NCI-H1417 treated with DMSO at 0.1 percent for 48 hours (cell line): ENCODE data around the gene IGF2BP2.
"Not testable (repeated sequence)": the region's sequence is repeated elsewhere in the genome, so short reads cannot be mapped to it uniquely, and the experiment has no call there.

Experiments
- DNase-seq: peaks from one replicate; lab custom pipeline; 2025; lab: John Stamatoyannopoulos, UW

IGF2BP2 gene

DNA sequence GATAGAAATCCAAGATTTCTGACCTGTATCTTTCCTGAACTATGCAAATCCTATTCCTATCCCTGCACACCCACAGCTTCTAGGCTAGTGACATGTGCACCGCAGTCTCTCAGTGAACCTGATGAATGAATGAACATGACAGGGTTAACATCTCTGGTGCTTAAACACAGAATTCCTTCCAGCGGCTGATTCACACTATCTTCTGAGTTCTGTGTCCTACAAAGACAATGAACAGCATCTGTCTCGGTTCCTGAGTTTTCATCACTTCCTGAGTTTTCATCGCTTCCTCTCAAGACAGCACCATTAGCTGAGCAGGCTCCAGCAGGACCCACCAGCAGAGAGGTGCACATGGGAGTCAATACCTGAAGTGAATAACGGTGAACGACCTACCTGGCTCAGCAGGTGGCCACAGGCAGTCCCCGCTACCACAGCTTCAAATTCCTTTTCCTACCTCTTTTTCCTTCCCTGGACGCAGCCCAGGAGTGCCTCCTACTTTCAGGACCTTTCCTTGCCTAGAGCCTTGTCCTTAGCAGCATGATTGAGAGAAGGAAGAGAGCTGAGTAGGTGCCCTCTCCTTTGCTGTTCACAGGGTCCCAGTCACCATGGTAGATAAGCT, 113.5 kb downstream of the IGF2BP2 start:
- DNase-seq, result no peak

DNA sequence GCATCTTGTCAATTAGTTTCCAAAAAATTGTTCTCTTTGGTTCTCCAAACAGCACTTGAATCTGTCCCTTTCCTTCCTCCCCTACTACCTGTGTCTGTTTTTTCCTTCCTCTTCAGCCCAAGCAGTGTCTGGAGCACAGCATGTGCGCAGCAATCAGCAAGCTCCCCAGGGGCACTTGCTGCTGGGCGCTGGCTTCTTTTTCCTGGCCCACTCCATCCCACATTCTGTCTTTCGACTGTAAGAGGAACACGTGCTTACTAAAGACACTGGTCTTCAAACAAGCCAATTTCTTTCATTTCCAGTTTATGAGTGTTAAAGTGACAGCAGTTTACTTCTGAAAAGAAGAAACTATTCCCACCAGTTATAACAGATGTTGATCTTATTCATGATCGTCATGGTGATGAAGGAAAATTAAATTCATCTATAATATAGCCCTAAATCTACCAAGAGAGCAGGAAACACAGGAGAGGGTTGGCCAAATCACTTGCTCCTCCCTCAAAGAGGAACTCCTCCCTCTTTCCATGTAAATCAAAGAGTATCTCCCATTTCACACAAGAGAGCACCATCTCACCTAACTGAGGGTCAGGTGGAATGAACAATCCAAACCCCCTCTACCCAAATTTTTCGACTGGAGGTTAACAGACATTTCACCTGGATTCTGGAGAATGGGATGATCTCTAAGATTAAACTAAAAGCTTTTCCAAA, 115.4 kb downstream of the IGF2BP2 start:
- DNase-seq, result peak; percentile 45

DNA sequence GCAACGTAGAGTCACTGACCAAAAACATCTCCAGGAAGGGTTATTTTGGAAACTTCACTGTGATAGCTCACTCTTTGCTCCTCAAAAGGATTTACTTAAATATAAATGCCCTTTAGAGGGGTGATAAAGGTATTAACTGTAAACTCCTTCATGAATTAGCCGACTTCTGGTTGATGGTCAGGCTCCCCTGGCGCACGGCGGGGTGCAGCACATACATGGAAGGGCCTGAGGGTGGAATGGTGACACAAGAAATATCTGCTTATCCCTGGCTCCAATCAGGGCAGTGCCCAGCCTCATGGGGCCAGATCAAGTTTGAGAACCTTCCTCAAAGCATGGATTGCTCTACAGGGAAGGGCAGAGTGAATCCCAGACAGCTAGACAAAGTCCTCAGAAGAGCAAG, 116.5 kb downstream of the IGF2BP2 start:
- no peak for DNase-seq

- no peak for DNase-seq
Measured at GRCh38 chr3:185705498-185705897, 119.3 kb downstream of the IGF2BP2 start.

GRCh38 chr3:185702262-185703225, 122.3 kb downstream of the IGF2BP2 start:
- DNase-seq, result no peak

DNA sequence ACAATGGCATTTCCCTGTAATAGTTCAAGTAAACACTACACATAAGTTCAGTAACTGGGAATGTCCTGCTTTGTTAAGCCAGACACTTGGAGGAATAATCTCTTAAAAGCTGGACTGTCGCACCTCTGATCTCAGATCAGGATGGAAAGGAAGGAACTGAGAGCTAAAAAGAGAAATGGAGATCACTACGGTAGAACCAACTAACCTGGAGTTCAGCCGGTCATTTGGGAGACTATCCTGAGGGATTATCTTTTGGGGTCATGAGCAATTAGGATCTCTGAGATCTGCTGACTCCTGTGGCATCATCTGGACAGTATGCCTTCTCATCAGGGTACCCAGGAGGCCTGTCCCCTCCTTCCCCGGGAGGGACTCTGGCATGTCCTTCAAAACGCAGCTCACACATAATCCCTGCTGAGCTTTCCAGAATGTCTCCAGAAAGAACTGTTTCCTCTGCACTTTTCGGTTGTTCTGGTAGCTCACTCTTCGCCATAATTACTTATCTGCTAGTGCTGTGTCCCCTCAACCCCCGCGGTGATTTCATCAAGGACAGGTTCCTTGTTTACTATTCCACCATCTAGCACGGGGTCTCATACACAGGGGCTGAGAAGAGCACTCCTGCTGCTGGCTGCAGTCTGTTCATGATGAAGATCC, 123.1 kb downstream of the IGF2BP2 start:
- DNase-seq, result no peak

GRCh38 chr3:185699927-185700326, 124.9 kb downstream of the IGF2BP2 start:
- DNase-seq, result no peak

DNA sequence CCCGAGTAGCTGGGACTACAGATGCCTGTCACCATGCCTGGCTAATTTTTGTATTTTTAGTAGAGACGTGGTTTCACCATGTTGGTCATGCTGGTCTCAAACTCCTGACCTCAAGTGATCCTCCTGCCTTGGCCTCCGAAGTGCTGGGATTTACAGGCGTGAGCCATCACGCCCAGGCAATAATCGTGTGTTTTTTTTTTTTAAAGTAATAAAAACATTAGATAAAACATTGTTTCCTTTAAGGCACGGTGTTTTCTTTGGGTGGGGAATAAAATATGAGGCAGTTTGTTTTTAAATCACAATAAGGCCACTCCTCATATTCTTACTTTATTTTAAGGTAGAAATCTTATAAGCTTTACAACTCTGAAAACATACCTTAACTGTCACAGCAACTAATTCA, 127.6 kb downstream of the IGF2BP2 start:
- not testable (repeated sequence) for DNase-seq

- DNase-seq, result no peak
Measured at GRCh38 chr3:185696039-185696438, 128.8 kb downstream of the IGF2BP2 start.

DNA sequence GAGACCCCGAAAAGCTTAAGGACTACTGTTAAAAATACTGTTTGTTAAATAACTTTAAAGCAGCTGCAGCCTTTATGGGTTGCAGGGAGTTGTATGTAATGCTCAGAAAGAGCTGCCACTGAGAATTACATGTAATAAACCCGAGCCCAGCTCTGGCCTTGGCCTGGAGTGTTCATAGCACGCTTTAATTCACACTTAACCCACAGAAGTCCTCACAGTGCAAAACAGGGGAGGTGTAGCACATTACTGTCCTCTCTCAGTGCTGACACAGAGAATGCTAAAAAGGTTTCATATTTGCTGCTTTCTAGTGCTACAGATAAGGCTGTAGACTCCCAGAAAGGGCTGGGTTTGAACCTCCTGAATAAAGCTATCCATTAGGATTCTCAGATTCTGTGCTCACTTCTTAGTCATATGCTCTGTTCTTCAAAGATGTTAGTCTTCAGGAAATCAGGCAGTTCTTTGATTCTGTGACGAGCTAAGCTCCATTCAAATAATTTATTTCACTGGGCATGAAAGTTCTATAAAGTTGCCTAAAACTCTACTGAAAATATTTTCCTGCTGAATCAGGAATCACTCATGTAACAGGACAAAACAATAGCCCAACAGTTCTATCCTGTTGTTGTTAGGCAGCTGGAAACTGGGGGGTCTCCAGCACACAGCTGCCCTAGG, 130.7 kb downstream of the IGF2BP2 start:
- no peak for DNase-seq

DNA sequence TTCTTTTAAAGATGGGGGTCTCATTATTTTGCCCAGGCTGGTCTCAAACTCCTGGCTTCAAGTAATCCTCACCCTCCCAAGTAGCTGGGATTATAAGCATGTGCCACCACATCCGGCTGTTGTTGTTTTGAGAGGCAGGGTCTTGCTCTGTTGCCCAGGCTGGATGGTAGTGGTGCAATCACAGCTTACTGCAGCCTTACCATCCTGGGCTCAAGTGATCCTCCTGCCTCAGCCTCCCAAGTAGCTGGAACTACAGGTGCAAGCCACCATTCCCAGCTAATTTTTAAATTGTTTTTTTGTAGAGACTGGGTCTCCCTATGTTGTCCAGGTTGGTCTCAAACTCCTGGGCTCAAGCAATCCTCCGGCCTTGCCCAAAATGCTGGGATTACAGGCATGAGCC, 133.2 kb downstream of the IGF2BP2 start:
- DNase-seq, result no peak

- DNase-seq, result no peak
Measured at GRCh38 chr3:185687271-185687878, 137.5 kb downstream of the IGF2BP2 start.

- no peak for DNase-seq
Measured at GRCh38 chr3:185685231-185686035, 139.4 kb downstream of the IGF2BP2 start.

DNA sequence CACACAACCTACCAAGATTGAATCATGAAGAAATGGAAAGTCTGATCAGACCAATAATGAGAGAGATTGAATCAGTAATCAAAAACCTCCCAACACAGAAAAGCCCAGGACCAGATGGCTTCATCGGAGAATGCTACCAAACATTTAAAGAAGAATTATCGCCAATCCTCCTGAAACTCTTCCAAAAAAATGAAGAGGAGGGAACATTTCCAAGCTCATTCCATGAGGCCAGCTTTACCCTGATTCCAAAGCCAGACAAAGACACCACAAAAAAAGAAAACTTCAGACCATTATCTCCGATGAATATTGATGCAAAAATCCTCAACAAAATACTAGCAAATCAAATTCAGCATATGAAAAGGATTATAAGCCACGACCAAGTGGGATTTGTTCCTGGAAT, 144.6 kb downstream of the IGF2BP2 start:
- no peak for DNase-seq

DNA sequence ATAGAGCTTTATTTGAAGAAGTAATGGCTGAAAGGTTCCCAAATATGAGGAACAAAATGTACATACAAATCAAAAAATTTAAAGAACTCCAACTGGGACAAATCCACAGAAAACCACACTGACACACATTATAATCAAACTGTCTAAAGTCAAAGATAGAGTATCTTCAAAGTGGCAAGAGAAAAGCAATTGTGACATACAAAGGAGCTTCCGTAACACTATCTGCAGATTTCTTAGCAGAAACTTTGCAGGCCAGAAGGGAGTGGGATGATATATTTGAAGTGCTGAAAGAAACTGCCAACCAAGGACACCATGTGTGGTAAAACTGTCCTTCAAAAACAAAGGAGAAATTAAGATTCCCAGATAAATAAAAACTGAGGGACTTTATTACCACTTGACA, 146.8 kb downstream of the IGF2BP2 start:
- DNase-seq, result no peak

- no peak for DNase-seq
Measured at GRCh38 chr3:185677146-185677829, 147.6 kb downstream of the IGF2BP2 start.

- no peak for DNase-seq
Measured at GRCh38 chr3:185667574-185667973, 157.3 kb downstream of the IGF2BP2 start.

DNA sequence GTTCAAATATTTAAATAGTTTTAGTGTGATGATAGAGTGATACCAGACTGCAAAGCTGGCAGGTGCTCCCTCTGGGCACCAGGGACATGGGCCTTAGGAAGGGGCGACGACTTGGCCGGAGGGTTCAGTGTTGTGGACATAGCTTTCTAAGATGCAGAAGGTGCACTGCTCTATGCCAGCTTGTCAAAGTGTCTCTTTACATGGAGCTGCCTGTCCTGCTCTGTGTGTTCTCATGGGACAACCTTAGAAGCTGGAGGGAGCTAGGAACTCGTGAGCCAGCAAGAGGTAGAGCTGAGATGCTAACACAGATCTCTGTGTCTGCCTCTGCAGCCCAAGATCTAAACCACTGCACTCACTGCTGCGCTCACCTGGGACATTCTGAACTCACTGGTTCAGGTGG, 160.9 kb downstream of the IGF2BP2 start:
- DNase-seq, result no peak

- no peak for DNase-seq
Measured at GRCh38 chr3:185661772-185662171, 163.1 kb downstream of the IGF2BP2 start.

DNA sequence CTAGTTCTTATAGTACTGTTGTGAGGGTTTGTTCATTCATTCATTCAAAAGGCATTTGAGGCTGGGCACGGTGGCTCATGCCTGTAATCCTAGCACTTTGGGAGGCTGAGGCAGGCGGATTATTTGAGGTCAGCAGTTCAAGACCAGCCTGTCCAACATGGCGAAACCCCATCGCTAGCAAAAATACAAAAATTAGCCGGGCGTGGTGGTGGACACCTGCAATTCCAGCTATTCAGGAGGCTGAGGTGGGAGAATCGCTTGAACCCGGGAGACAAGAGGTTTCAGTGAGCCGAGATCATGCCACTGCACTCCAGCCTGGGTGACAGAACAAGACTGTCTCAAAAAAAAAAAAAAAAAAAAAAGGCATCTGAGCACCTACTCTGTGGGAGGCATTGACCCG, 163.5 kb downstream of the IGF2BP2 start:
- DNase-seq, result not testable (repeated sequence)
